COLO668 (cell line): ENCODE measurements around the gene GSG1L.
A peak's percentile ranks its signal among the peaks of the same experiment; 100 is the strongest.

Source experiments
- DNase-seq: peaks from one replicate; lab custom pipeline; 2025; ENCODE audit not compliant: unreplicated experiment; lab: John Stamatoyannopoulos, UW

Gene GSG1L

DNA sequence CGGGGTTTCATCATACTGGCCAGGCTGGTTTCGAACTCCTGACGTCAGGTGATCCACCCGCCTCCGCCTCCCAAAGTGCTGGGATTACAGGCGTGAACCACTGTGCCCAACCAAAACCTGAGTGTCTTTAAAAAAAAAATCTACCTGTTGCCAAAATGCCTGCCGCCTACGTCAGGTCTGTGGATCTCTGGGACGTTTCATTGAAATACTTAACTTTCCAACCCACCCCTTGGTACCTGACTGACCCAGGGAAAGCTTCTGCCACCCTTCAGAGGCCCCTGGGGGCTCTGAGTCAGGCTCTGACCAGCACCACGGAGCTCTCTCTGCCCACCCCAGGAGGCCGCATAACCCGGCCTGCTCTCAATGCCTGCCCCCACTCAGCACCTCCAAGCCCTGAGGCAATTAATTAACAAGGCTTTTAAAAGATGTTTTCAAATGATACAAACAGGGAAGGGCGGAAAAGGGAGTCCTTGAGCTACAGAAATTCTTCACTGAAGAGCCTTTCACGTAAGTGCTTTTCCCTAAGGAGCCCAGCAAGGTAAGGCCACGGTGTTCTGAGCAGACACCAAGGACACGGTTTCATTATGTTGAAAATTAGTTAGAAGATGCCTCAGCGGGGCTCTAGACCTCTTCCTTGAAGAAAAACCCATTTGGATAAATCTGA lies 29.3 kb upstream of the GSG1L start:
- no peak for DNase-seq

DNA sequence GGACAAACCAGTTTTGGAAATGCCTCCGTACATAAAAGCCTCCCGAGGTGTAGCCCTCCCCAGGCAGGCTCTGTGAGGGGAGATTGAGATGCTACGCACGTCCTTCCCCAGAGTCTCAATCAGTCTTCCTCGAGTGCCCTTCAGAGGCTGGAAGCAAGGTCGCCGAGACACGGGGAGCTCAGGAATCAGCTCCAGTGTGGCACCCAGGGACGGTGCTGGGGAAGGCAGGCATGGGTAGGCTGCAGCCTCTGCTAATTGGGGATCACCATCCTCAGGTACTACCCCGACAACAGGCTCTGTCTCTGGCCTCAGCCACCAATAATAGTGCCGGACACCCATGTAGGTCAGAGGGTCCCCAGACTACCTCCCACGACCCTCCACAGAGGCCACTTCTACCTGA lies 28.1 kb upstream of the GSG1L start:
- no peak for DNase-seq

- no peak for DNase-seq
Observed at GRCh38 chr16:28090646-28091377, 27.3 kb upstream of the GSG1L start.

DNA sequence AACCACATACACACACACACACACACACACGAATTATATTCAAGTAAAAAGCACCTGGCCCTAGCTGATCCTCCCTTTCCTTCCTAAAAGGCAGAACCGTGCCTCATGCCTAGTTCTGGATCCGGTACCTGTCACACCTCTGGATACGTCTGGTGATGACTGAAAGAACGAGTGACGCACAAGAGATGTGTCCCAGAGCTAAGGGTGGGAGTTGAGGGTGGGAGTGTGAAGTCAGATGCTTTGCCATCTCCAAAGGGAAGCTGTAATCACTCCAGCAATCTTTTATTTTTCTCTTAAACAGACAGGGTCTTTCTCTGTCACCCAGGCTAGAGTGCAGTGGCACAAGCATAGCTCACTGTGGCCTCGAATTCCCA lies 26.5 kb upstream of the GSG1L start:
- no peak for DNase-seq

- DNase-seq: no peak
Observed at GRCh38 chr16:28089205-28089991, 25.9 kb upstream of the GSG1L start.

DNA sequence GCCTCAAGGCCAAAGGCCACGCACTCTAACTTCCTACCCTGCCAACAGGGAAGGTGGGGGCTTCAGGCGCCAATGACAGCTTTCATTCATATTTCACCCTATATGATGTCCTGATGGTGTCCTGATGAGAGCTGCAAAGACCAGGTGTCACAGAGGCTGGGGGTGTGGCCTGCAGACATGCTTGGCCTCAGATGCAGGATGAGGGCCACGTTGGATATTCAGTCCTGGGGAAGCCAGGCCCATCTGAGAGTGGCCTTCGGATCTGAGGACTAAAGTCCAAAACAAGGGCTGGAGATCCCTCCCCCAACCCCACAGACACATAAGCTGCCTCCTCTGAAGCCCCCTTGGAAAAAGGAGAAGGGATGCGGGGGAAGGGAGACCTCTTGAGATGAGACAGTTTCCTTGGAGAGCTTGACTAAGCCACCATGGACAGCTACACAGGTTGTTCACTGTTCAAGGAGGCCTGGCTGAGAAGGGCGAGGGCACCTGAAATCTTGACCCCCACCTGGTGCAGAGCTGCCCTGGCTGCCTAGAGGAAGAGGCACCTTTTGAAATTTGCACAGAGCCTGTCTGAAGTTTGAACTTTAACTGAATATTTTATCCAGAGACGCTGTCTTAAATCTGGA lies 24.3 kb upstream of the GSG1L start:
- peak; percentile 6 for DNase-seq

- no peak for DNase-seq
Observed at GRCh38 chr16:28087140-28087660, 23.7 kb upstream of the GSG1L start.

GRCh38 chr16:28086186-28087139 lies 22.9 kb upstream of the GSG1L start:
- no peak for DNase-seq

- no peak for DNase-seq
Observed at GRCh38 chr16:28085389-28086171, 22.1 kb upstream of the GSG1L start.

GRCh38 chr16:28084209-28084608 lies 20.7 kb upstream of the GSG1L start:
- no peak for DNase-seq

DNA sequence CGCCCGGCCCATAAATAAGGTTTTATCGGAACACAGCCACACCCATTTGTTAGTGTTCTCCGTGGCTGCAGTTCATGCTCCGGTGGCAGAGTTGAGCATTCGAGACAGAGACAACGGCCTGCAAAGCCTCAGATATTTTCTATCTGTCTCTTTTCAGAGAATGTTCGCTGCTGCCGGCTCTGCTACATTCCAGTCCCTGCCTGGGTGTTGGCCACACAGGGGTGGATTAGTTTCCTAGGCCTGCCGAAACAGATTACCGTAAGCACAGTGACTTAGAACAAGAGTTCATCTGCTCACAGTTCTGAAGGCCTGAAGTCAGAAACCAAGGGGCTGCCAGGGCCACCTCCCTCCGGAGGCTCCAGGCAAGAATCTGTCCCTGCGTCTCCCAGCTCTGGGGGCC lies 19.1 kb upstream of the GSG1L start:
- DNase-seq: no peak

- no peak for DNase-seq
Observed at GRCh38 chr16:28081391-28081968, 18.0 kb upstream of the GSG1L start.

DNA sequence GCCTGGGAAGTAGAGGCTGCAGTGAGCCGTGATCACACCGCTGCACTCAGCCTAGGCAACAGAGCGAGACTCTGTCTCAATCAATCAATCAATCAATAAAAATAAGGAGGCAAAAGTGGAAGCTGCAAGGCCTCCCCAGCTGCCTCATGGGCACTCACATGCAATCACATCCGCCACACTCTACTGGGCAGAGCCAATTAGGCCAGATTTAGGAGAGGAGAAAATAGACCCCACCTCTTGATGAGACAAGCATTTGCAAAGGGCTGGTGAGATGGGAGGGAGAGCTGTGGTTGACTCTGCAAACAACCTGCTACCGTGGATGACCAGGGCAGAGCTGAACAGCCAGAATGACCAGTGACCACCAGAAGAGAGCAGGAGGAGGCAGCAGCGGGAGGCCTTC lies 14.7 kb upstream of the GSG1L start:
- no peak for DNase-seq

DNA sequence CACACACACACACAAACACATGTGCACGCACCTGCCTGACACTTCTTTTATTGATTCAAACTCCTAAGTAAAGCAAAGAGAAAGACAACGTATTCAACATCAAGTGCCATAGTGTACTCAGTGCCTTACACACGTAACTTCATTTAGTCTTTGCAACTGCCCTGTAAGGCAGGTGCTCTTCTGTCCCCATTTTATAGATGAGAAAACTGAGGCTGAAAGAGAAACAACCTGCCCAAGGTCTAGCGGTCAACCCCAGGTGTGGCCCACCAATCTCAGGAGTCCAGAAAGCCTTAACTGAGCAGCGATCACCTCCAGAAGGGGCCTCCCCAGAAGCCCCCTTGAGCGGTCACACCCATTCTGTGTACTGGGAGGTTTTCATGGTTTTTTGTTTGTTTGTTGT lies 10.3 kb upstream of the GSG1L start:
- DNase-seq: no peak

- DNase-seq: no peak
Observed at GRCh38 chr16:28072087-28072486, 8.6 kb upstream of the GSG1L start.

DNA sequence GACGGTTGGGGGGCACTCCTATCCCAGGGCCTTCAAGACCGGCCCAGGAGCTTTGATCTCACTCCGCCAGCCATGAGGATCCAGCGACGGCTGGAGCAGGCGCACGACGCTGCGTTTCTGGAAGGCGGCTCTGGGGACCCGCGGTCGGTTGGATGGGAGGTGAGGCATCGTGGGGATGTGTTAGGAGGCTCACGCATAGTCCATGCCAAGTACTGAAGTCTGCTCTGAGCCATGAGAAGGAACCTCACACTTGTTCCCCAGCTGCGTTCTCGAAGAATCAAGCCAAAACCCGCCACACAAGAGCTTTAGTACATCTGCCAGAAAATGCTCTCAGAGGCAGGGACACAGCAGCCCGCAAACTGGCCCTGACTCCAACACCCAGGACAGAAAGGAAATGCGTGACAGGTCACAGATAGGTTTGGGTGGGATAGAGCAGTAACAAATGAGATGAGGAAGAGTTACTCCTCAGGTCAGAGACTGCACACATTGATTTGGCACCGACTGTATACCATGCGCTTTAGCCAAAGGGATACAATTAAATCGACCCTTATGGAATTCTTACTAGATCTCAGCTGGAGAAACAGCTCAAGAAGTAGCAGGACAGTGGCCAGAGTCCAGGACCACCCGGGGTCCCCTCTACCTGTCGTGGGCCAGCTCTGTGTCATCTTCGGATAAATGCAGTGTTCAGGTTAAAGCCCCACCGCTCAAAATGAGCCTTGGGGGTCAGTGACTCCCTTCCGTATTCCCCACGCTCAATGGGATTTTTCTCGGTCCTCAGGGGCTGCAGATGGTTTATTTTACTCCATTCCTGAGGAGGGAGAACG lies 6.7 kb upstream of the GSG1L start:
- no peak for DNase-seq

DNA sequence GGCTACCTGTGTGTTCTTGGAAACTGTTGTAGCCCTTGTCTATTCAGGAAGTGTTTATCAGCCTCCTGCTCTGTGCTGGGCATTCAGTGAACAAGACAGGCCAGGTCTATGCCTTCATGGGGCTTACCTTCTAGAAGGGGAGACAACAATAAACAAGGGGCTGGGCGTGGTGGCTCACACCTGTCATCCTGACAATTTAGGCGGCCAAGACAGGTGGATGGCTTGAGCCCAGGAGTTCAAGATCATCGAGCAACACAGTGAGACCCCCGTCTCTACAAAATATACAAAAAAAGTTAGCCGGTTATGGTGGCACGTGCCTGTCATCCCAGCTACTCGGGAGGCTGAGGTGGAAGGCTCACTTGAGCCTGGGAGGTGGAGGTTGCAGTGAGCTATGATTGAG lies 5.5 kb upstream of the GSG1L start:
- DNase-seq: no peak
